DND-41 (cell line): Measurements from ENCODE around the gene RNASET2.

Experiments used
- CTCF ChIP-seq: IDR thresholded peaks from 2 replicates; pipeline ENCODE4 v1.5.1; 2012; ENCODE audit warnings: borderline replicate concordance, low read length, moderate library complexity, mild to moderate bottlenecking; ENCODE audit not compliant: poor library complexity, severe bottlenecking; ENCODE audit errors: extremely low read depth
- EZH2 ChIP-seq: IDR thresholded peaks from 3 replicates; pipeline ENCODE4 v1.6.1; 2012; ENCODE audit warnings: borderline replicate concordance, low read depth, mild to moderate bottlenecking, moderate library complexity, low read length, inconsistent platforms; ENCODE audit not compliant: severe bottlenecking

- TF ChIP-seq CTCF: no peak
- TF ChIP-seq EZH2: no peak
Observed at GRCh38 chr6:166987448-166987847, 31.1 kb upstream of the RNASET2 start.
